Smooth muscle cell (in vitro differentiated cells): ENCODE measurements around the gene RUNX2. TPM values are rescaled to one million over a fixed set of nuclear protein-coding genes. Genes with fewer than 3 reads are reported as not detected.

ENCODE experiments used
- DNase-seq: peaks from one replicate; lab custom pipeline; 2025; ENCODE audit not compliant: unreplicated experiment; lab: John Stamatoyannopoulos, UW
- H2AFZ ChIP-seq: fragments of 200-600 bp; sonication (generic); 2 replicates; pipeline ENCODE4 v1.6.0; 2016; ENCODE audit warnings: antibody characterized with exemption, low read depth, mild to moderate bottlenecking
- H3F3A ChIP-seq: fragments of 200-600 bp; sonication (generic); 2 replicates; pipeline ENCODE4 v1.6.0; 2017; ENCODE audit warnings: antibody characterized with exemption, low read depth
- H3K27ac ChIP-seq: fragments of 200-600 bp; sonication (generic); 2 replicates; pipeline ENCODE4 v1.5.1; 2016; ENCODE audit warnings: low read depth, mild to moderate bottlenecking
- H3K27me3 ChIP-seq: fragments of 200-600 bp; sonication (generic); 2 replicates; pipeline ENCODE4 v1.6.1; 2016; ENCODE audit warnings: low read depth, mild to moderate bottlenecking
- H3K36me3 ChIP-seq: fragments of 200-600 bp; sonication (generic); 2 replicates; pipeline ENCODE4 v1.5.1; 2016; ENCODE audit warnings: low read depth
- H3K4me1 ChIP-seq: fragments of 200-600 bp; sonication (generic); 2 replicates; pipeline ENCODE4 v1.5.1; 2016; ENCODE audit warnings: low read depth
- H3K4me2 ChIP-seq: fragments of 200-600 bp; sonication (generic); 2 replicates; pipeline ENCODE4 v1.6.0; 2016; ENCODE audit warnings: mild to moderate bottlenecking
- H3K4me3 ChIP-seq: fragments of 200-600 bp; sonication (generic); 2 replicates; pipeline ENCODE4 v1.5.1; 2016; ENCODE audit warnings: mild to moderate bottlenecking
- H3K79me2 ChIP-seq: fragments of 200-600 bp; sonication (generic); 2 replicates; pipeline ENCODE4 v1.6.0; 2016; ENCODE audit warnings: low read depth, mild to moderate bottlenecking
- H3K9ac ChIP-seq: fragments of 200-600 bp; sonication (generic); 2 replicates; pipeline ENCODE4 v1.6.0; 2016; ENCODE audit warnings: low read depth
- H3K9me3 ChIP-seq: fragments of 200-600 bp; sonication (generic); replicated peaks from 2 replicates; pipeline ENCODE4 v1.5.1; 2016; ENCODE audit warnings: low read depth
- H4K20me1 ChIP-seq: fragments of 200-600 bp; sonication (generic); 2 replicates; pipeline ENCODE4 v1.6.0; 2016; ENCODE audit warnings: low read depth
- CTCF ChIP-seq: fragments of 200-600 bp; sonication (generic); IDR thresholded peaks from 2 replicates; pipeline ENCODE4 v1.5.1; 2017; ENCODE audit warnings: borderline replicate concordance, mild to moderate bottlenecking, antibody characterized with exemption; ENCODE audit not compliant: insufficient read depth, poor library complexity, severe bottlenecking
- WGBS: methylation state at CpG from one replicate; pipeline ENCODE4 v1.1.7; 2016; ENCODE audit warnings: low lambda C conversion rate; 5-methylcytosine and 5-hydroxymethylcytosine counted together
- polyA plus RNA-seq: library from polyadenylated mRNA; unstranded; fragments of >200 nt; fragmentation: Nextera tagmentation; extraction: Ambion mirVana; gene quantifications from 2 replicates; pipeline ENCODE4 v1.2.1, GENCODE V29; 2016
- total RNA-seq: library from RNA; depleted of rRNA; stranded (reverse); fragments of >200 nt; gene quantifications from 2 replicates; pipeline ENCODE4 v1.2.3, GENCODE V29; 2014

The RUNX2 gene
- total and polyA plus RNA-seq, 2 experiments from 2014 or later: 12.5 to 16.4 TPM

- WGBS: 67% methylated on average over 3 of the region's 3 CpGs
- H3K27ac ChIP-seq: peak overlapping the region; percentile 42
- DNase-seq: no peak
- H3K36me3 ChIP-seq: no peaks in the 10 kb centered on the region
- H4K20me1 ChIP-seq: no peaks in the 10 kb centered on the region
- TF ChIP-seq CTCF: no peak
- H2AFZ ChIP-seq: no peak overlapping the region
- H3K9ac ChIP-seq: no peak overlapping the region
- H3K9me3 ChIP-seq: no peaks in the 10 kb centered on the region
- no peaks in the 10 kb centered on the region for H3F3A ChIP-seq
- no peaks in the 10 kb centered on the region for H3K79me2 ChIP-seq
- no peaks in the 10 kb centered on the region for H3K4me1 ChIP-seq
- H3K4me2 ChIP-seq: no peak overlapping the region
- H3K4me3 ChIP-seq: no peak overlapping the region
- H3K27me3 ChIP-seq: no peaks in the 10 kb centered on the region
These were observed 376.1 kb downstream of the RUNX2 start for GRCh38 chr6:45704056-45704800.

GRCh38 chr6:45705137-45705855 is 377.2 kb downstream of the RUNX2 start:
- DNase-seq: no peak
- Histone ChIP-seq H3F3A (no peaks in the 10 kb centered on the region), H3K4me3 (no peak overlapping the region), H3K36me3 (no peaks in the 10 kb centered on the region), H3K9ac (no peak overlapping the region), H3K79me2 (no peaks in the 10 kb centered on the region), H3K27me3 (no peaks in the 10 kb centered on the region), H3K27ac (no peak overlapping the region), H3K4me1 (no peaks in the 10 kb centered on the region), H2AFZ (no peak overlapping the region), H3K4me2 (no peak overlapping the region), H4K20me1 (no peaks in the 10 kb centered on the region), H3K9me3 (no peaks in the 10 kb centered on the region)
- TF ChIP-seq CTCF: no peak
- WGBS: 85% methylated on average over 4 of the region's 4 CpGs

GRCh38 chr6:45706319-45706718 is 378.2 kb downstream of the RUNX2 start:
- DNase-seq: no peak
- H3K79me2 ChIP-seq: no peaks in the 10 kb centered on the region
- no peak overlapping the region for H3K4me3 ChIP-seq
- no peak for TF ChIP-seq CTCF
- no peak overlapping the region for H3K4me2 ChIP-seq
- no peaks in the 10 kb centered on the region for H3F3A ChIP-seq
- no peaks in the 10 kb centered on the region for H3K4me1 ChIP-seq
- 46% methylated on average over 2 of the region's 2 CpGs for WGBS
- no peaks in the 10 kb centered on the region for H3K9me3 ChIP-seq
- H3K9ac ChIP-seq: no peak overlapping the region
- no peak overlapping the region for H3K27ac ChIP-seq
- H2AFZ ChIP-seq: no peak overlapping the region
- no peaks in the 10 kb centered on the region for H4K20me1 ChIP-seq
- no peaks in the 10 kb centered on the region for H3K27me3 ChIP-seq
- H3K36me3 ChIP-seq: no peaks in the 10 kb centered on the region
